TTC549 (cell line): Measurements from ENCODE around the gene SNX13.

Experiments used
- FAIRE-seq: peaks from 2 replicates; lab custom pipeline; 2012; peaks lifted over from hg19 to GRCh38; lab: Jason Lieb, UNC

The SNX13 gene, protein sequence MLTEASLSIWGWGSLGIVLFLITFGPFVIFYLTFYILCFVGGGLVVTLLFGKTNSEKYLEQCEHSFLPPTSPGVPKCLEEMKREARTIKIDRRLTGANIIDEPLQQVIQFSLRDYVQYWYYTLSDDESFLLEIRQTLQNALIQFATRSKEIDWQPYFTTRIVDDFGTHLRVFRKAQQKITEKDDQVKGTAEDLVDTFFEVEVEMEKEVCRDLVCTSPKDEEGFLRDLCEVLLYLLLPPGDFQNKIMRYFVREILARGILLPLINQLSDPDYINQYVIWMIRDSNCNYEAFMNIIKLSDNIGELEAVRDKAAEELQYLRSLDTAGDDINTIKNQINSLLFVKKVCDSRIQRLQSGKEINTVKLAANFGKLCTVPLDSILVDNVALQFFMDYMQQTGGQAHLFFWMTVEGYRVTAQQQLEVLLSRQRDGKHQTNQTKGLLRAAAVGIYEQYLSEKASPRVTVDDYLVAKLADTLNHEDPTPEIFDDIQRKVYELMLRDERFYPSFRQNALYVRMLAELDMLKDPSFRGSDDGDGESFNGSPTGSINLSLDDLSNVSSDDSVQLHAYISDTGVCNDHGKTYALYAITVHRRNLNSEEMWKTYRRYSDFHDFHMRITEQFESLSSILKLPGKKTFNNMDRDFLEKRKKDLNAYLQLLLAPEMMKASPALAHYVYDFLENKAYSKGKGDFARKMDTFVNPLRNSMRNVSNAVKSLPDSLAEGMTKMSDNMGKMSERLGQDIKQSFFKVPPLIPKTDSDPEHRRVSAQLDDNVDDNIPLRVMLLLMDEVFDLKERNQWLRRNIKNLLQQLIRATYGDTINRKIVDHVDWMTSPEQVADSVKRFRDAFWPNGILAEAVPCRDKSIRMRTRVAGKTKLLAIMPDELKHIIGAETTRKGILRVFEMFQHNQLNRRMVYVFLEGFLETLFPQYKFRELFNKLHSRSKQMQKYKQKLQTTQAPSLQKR

DNA sequence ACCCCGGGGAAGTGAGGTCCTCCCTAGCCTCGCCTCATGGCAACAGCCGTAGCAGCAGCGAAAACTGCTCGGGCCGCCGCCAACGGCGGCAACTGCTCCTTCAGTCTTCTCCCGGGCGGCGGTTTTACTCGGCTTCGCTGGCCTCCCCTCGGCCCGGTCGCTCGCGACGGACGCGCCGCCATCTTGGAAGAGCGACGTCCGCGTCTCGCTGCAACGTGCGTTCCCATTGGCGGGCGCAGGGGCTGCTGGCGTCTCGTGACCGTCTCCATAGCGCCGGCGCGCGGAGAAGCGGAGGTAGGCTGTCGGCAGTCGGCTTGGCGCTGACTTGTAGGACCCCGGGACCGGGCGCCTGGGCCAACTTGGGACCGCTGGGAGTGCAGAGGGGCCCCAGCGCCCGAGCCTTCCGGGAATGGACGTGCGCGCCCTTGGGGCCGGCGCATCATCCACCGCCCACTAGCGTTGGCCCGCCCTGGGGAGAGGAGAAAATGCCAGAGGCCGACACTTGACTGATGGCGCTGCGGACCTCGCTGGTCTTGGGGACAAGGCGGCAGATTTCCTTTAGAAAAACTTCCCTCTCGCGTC is at the start of gene SNX13:
Gene SNX13, minus strand, starts transcription at position 193 of the 582 bp plus-strand sequence. CDS start 199 bp downstream, outside the sequence.
- FAIRE-seq: no peak

DNA sequence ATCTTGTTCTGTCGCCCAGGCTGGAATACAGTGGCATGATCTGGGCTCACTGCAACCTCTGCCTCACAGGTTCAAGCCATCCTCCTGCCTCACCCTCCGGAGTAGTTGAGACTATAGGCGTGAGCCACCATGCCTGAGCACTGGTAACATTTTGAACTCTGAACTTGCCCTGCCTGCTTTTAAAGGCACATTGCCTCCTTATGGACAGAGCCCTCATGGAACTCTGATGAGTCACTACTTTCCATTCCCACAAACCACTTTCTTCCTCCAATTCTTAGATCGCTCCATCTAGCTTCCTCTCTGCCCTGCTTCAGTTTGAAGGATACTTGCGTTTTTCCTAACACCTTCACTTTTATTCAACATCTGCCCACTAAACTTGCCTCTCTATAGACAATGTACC is 49.3 kb upstream of the SNX13 start:
- no peak for FAIRE-seq

DNA sequence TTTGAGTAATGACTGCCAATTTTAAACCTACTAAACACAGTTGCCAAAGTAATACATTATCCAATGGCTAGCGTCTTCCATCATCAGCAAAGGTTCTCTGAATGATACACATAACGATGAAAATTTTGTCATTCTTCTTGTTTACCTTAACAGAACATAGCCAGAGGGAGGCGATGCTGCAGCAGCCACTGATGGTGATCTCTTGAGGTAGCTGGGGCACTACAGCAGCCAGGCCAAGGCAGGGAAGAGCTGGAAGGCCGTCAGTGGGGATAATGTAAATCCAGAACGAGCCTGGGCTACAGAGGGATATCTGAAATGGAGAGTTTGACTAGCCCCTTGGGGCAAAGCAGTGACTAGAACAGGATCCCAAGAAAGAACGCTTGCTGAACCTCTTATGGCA is 48.6 kb upstream of the SNX13 start:
- FAIRE-seq: no peak

DNA sequence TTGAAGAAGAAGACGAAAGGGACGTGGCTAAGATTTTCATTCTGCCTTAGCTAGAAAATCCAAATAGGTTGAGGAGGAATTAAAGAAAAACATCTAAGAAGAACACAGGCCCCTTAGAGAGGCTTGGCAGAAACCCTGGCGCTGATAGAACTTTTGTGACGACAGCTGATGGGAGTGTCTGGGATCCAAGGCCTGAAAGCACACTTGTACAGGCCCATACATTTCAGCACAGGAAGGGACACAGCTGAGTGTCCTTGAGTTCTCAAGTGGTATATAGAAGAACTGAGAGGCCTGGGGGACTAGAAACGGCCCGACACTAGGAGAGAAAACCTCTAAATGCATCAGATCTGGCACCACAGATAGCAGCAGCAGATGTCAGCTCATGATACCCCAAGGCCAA is 47.8 kb upstream of the SNX13 start:
- no peak for FAIRE-seq

DNA sequence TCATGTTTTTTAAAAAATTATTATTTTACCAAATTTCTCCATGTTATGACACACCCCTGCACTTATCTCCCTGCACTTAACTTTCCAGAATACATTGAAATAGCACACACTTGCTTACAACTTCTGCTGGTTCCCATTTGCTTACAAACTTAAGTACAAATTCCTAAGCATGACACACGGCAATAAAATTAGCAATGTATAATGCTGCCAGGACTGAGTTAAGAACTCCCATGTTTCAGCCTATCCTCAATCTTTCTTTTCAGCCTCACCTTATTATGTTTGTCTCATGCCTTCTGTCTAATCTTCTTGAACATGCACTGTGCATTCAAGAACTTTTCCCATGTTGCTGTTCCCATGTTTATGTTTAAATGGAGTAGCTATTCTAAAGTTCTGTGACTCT is 46.6 kb upstream of the SNX13 start:
- no peak for FAIRE-seq

DNA sequence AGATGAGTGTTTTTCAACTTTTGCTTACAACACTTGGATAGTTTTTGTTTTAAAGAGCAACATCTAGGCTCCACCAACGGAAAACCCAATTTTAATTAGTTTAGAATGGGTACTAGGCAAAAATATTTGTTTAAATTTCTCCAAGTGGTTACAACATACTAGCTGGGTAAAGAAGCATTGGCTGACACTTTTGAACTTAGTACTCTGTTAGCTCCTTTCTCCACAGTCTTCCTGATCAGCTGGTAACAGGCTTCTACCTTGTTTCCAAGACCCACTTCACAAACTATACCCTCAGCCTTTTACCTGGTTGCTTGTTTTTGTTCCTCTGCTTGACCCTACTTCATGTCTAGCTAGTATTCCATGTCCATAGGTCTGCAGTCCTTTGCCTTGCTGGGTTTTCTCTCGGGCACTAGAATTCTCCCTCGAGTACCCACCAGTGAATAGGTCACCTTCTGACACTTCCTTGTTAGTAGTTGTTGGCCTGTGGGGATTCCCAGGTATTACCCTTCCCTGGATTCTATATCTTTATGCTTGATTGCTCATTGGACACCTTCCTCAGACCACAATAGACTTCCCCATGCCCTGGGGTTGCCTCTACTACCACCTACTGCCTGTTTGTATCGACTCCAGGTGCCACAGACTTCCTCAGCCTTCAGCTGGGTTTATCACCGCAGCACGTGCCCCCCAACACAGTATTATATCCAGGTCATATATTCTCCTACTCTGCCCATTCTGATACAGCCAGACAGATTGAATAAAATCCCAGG is 45.4 kb upstream of the SNX13 start:
- FAIRE-seq: no peak

DNA sequence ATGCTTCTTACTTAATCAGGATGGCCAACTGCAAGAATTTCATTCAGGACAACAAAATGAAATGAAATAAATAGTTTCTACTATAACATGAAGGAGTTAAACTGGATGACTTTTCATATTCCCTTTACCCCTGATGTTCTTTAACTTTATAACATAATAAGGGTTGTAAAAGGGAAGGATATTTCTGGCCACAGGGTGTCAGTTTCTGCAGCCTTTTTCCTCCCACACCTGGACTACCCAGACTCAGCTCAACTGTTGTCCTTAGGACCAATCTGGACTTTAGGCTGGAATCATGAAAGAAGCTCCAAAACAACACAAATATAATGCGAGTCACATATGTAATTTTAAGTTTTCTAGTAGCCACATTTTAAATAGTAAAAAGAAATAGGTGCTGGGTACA is 44.0 kb upstream of the SNX13 start:
- no peak for FAIRE-seq

DNA sequence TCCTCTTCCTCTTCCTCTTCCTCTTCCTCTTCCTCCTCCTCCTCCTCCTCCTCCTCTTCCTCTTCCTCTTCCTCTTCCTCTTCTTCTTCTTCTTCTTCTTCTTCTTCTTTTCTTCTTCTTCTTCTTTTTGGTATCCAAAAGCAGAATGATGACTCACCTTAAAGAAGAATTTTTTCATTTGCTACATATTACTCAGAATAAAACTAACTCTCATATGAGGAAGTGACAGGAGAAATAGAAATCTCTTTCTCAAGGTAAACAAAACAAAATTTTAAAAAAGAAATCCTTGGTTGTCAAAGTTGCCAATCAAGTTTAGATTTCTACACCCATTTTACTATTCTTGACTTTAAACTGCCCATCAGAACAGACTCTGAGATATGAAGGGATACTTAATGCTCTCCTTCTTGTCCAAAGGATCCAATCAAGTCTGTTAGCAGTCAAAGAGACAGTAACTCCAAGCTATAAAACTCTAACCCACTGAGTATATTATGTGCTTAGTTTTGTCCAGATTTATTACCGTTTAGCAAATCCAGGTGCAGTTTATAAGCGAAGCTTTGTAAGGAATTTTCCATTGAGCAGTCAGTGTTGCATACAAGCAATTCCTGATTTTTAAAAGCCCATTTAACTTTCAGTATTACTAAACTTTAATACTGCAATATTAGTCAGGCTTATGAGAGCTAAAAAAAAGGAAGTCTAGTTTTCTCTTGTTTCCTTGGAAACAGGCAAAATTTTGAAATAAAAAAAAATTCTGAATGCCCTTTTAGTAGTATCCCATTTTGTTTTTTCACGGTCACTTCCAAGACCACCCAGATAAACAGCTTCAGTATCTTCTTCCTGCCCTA is 43.1 kb upstream of the SNX13 start:
- no peak for FAIRE-seq

DNA sequence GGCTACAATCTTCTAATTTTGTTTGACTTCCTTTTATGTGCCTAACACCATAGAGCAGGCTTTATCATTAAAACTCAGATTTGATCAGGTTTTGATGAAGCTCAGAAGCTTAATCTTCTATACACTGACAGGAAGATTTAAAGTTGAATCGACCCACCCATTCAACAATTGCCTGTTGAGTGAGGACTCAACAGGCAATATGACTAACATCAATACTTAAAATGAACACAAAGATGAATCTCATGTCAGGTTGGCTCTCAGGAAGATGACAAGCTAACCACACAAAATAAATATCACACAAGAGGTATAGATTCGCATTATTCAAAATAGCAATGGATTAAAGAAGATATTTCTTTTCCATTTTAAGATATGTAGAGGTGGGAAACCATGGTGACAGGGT is 36.7 kb upstream of the SNX13 start:
- no peak for FAIRE-seq

DNA sequence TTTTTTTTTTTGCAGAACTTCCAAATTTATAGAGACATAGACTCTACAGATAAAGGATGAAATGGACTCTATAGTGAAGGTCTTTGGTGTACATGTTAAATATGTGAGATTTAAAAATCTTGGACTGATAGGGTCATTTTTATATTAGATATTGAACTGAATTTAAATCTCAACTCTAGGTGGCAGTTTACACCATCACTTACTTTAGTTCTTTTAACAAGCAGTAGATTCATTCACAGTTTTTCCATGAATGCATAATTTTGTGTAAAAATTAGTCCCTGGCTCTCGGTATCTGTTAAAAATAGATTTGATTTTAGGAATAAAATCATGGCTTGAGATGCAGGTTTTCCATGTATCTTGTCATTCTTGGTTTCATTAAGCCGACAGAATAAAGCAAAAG is 31.1 kb upstream of the SNX13 start:
- no peak for FAIRE-seq

DNA sequence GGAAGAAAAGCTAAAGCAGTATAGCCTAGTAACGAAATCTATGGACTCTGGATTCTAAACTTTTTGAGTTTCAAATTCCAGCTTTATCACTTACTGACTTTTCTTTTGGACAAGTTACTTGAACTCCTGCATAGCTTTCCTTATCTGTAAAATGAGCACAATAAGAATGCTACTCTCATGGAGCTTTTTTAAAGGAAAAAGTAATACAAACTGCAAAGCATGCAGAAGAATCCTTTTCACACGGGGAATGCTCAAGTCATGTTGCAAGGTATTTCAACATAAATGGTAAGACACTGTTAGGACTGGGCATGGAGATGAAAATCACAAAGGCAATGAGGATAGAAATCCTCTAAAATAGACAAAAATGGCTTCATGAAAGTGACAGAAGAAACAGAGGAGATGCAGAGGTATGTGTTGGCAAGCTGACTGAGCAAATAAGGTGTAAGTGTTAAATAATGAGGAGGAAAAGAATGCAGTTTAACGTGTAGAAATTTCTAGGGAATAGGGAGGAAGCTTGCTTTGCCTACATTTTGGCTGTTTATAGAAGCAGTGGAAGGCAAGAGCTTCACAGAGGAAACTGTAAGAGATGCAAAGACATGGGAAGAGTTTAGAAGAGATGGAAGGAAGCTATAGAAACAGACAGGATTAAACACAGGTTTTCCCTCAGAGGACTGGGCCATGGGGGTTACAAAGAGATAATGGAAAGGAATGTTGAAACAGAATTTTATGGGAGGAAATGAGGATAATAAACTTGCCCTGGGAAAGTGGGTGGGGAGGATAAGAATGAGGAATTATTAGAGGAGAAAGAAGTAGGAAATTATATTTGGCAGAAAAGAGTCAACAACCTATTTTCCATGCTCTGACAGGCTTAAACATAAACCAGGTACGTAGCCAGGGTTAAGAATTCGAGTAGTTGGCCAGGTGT is 28.8 kb upstream of the SNX13 start:
- no peak for FAIRE-seq

DNA sequence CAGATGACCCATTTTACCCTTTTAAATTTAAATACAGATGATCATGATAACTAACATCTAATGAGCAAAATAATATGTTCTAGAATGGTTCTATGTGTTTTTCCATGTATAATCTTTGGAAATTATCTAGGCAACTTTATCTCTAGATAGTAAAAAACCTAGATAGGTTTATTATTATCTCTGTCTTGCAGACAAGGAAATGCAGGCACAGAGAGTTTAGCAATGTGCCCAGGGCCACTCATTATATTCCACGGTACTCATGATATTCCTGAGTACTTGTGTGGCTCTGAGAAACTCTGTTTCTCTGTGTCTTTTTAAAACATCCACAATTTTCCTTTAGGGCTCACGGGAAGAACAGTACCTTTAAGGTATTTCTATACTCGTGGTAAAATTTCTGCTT is 26.4 kb upstream of the SNX13 start:
- FAIRE-seq: no peak

DNA sequence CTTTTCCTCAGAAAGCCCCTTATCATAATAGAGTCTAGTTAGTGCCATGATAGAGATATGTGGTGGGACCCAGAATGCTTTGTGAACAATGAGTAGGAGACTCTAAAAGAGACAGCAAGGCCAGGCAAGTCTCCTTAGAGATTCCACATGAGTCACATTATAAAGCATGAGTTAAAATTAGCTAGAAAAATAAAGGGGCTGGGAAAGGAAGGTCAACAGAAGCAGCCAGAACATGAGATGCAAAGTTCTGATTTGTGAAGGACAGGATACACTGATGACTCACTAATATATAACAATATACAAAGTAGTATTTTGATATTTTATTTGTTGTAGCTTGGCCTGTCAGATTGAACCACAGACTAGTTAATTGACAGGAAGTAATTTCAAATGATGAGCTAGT is 25.3 kb upstream of the SNX13 start:
- FAIRE-seq: no peak

DNA sequence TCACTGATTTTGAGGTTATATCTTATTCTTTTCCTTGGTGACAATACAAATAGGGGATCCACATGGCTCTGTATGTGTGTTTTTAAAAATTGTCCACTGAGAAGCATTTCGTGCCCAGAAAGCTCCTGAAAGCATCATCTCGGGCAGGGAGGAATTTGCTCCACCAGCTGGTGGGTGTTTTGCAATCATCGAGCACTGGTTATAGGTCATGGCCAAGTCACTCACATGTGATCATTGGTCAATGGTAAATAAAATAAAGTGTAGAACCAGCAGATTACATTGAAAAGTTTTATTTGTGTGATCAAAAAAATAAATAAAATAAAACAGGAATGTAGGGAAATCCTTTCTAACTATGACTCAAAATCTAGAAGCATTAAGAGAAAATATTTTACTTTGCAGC is 23.0 kb upstream of the SNX13 start:
- FAIRE-seq: no peak

DNA sequence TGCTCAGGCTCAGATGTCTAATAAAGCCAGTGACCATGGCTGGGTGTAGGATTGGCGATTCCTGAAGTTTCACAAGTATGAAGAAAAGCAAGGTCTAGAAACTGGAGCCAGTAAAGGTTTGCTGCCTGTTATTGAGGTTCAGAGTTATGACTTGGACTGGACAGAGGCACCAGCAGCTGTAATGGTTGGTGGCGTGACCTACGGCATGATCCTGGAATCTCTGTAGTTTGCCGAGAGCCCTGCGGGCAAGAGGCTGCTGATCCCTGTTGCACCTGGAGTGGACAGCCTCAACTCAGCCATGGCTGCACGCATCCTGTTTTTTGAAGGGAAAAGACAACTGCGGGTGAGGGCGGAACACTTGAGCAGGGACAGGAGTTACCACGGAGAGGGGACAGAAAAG is 22.4 kb upstream of the SNX13 start:
- FAIRE-seq: no peak

DNA sequence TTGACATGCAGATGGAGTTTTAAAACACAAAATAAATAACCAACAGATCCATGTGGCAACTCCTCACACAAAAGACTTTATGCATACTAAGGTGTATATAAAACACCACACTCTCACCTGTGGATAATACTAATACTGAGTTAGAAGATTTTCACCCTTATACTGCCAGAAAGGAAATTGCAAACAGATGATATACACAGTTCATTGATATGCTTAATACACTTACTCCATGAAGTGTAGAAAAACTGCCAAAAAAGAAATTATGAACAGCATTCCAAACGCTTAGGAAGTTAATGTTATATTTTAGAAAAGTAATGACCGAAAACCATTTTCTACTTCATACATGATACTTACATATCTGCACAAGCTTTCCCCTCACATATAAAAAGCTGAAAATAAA is 17.6 kb upstream of the SNX13 start:
- no peak for FAIRE-seq

DNA sequence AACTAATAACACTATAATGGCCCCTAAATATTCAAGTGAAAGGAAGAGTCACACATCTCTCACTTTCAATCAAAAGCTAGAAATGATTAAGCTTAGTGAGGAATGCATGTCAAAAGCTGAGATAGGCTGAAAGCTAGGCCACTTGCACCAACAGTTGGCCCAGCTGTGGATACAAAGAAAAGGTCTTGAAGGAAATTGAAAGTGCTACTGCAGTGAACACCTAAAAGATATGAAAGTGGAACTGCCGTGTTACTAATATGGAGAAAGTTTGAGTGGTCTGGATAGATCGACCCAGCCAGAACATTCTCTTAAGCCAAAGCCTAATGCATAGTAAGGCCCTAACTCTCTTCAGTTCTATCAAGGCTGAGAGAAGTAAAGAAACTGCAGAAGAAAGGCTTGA is 12.1 kb upstream of the SNX13 start:
- no peak for FAIRE-seq

DNA sequence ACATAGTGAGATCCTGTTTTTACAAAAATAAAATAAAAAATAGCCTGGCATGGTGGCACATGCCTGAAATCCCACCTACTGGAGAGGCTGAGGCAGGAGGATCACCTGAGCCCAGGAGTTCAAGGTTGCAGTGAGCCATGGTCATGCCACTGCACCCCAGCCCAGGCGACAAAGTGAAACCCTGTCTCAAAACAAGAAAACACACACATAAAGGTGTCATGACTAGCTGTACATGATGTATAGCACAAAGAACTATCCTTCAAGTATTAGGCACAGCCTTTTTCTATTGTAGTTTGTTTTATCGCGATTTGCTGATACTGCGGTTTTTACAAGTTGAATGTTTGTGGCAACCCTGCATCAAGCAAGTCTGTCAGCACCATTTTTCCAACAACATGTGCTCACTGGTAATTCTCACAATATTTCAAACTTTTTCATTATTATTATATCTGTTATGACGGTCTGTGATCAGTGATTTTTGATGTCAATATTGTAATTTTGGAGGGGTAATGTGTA is 11.5 kb upstream of the SNX13 start:
- FAIRE-seq: no peak

DNA sequence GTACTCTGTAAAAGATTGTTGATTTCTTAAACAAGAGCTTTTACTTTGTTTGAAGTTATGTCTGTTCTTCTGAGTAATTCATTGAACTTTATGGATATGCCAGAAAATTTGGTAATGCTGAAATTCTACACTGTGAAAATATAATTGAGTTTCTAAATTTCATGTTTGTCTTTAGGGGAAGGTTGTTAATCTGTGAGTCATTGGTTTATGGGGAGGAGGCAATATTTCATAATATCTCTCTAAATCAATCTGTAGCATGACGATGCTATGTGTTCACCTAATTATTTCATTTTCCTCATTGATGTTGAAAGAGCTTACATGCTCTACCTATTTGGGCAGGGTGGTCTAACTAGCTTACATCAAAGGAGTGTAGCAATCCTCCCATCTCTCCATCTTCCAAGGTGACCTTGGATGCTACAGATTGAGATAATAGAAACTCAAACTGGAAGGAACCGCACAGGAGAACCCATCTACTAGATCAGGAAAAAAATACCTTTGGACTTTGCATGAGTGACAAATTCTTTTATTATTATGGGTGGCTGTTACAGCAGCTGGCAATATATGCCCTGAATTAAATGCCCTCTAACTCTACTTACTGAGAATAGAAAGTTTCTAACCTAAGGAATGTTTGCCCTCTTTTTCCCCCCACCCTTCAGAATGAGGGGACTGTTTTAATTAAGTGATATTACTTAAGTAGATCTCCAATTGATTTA is 8.4 kb upstream of the SNX13 start:
- no peak for FAIRE-seq
